H1 (cell line): ENCODE measurements around the gene FRAT2. TPM values are rescaled to one million over a fixed set of nuclear protein-coding genes. Genes with fewer than 3 reads are reported as not detected.

ENCODE experiments used
- ASH2L ChIP-seq: fragments of 200-600, 300-600 bp; sonication (generic); IDR thresholded peaks from one replicate; pipeline ENCODE4 v1.7.1; 2017; ENCODE audit warnings: low read length
- BACH1 ChIP-seq: IDR thresholded peaks from 2 replicates; pipeline ENCODE4 v1.6.1; 2012; ENCODE audit warnings: low read length, improper control_type of control experiment
- CBX5 ChIP-seq: fragments of 300-800, 300-1000 bp; sonication (generic); IDR thresholded peaks from 2 replicates; pipeline ENCODE4 v1.7.1; 2016; ENCODE audit warnings: antibody characterized with exemption, low read length, low read depth
- EP300 ChIP-seq, 2 experiments: IDR thresholded peaks; 1 replicate in 1 of 2; 2 replicates in 1 of 2; pipeline ENCODE4 v1.6.1; 2011 to 2012; ENCODE audit warnings: low read depth in 2 of 2, low read length in 2 of 2, mild to moderate bottlenecking in 2 of 2, borderline replicate concordance in 1 of 2, inconsistent platforms in 1 of 2, moderate library complexity in 1 of 2
- GABPA ChIP-seq: IDR thresholded peaks from 2 replicates; pipeline ENCODE4 v1.6.1; 2011; ENCODE audit warnings: mild to moderate bottlenecking, low read length, moderate library complexity, borderline replicate concordance; ENCODE audit not compliant: insufficient read depth
- HDAC6 ChIP-seq: IDR thresholded peaks from one replicate; pipeline ENCODE4 v1.7.1; 2012; ENCODE audit warnings: low read depth, mild to moderate bottlenecking, inconsistent platforms, low read length, moderate library complexity
- SP1 ChIP-seq: IDR thresholded peaks from 2 replicates; pipeline ENCODE4 v1.6.1; 2011; ENCODE audit warnings: low read depth, low read length
- polyA plus RNA-seq, 7 experiments: library from polyadenylated mRNA; depleted of rRNA in 3 of 7; stranded (reverse) in 5 of 7; unstranded in 2 of 7; fragments of >200 nt in 5 of 7; fragments of 200-250 nt in 2 of 7; gene quantifications; 1 replicate in 5 of 7; 2 replicates in 1 of 7; 4 replicates in 1 of 7; pipeline versions ENCODE4 v1.2.1 to v1.2.3, GENCODE V29; 2011 to 2013; ENCODE audit warnings: missing spikeins in 2 of 7, mixed read lengths in 2 of 7
- total RNA-seq: library from RNA; stranded (reverse); fragmentation: NEBNext Ultra II Directional; extraction: Animal tissue kit (Norgen Biotek cat#: 25700); gene quantifications from 2 replicates; pipeline ENCODE4 v1.2.1, GENCODE V29; 2021
- TF ChIP-seq, protein P1 (sequence below): IDR thresholded peaks from 2 replicates; pipeline ENCODE4 v1.6.1; 2012; ENCODE audit warnings: inconsistent platforms

Gene FRAT2
- total and polyA plus RNA-seq, 2 of the 8 experiments (the other 6 are each of a cell fraction or from before 2014, with no cell fraction given) = 47.4 to 83.0 TPM

DNA sequence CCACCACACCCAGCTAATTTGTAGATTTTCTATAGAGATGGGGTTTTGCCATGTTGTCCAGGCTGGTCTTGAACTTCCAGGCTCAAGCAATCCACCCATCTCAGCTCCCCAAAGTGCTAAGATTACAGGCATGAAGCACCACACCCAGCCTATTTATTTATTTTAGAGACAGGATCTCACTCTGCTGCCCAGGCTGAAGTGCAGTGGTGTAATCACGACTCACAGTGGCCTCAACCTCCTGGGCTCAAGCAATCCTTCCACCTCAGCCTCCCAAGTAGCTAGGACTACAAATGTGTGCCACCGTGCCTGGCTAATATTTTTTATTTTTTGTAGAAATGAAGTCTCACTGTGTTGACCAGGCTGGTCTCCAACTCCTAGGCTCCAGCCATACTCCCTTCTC is 6.9 kb upstream of the FRAT2 start (continued):
- TF ChIP-seq GABPA (no peak), HDAC6 (no peak), CBX5 (no peak), SP1 (no peak), ASH2L (no peak), EP300 (IDR thresholded peaks at IDR 0.05; ENCODE audit: borderline replicate concordance in 1 of 2, low read depth in 2 of 2, low read length in 2 of 2) (no peak), BACH1 (no peak)
- TF ChIP-seq, protein P1, sequence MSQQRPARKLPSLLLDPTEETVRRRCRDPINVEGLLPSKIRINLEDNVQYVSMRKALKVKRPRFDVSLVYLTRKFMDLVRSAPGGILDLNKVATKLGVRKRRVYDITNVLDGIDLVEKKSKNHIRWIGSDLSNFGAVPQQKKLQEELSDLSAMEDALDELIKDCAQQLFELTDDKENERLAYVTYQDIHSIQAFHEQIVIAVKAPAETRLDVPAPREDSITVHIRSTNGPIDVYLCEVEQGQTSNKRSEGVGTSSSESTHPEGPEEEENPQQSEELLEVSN = no peak
